ENCODE results near the gene RGS7BP.

The RGS7BP gene

GRCh38 chr5:64566310-64566916, 60.6 kb downstream of the RGS7BP start:
- no peak for DNase-seq

- DNase-seq = no peak
Measured at GRCh38 chr5:64569858-64570257, 64.0 kb downstream of the RGS7BP start.

GRCh38 chr5:64570395-64570996, 64.7 kb downstream of the RGS7BP start:
- DNase-seq = no peak

GRCh38 chr5:64575561-64575960, 69.7 kb downstream of the RGS7BP start:
- DNase-seq = no peak

- DNase-seq = no peak
Measured at GRCh38 chr5:64576250-64576649, 70.4 kb downstream of the RGS7BP start.

DNA sequence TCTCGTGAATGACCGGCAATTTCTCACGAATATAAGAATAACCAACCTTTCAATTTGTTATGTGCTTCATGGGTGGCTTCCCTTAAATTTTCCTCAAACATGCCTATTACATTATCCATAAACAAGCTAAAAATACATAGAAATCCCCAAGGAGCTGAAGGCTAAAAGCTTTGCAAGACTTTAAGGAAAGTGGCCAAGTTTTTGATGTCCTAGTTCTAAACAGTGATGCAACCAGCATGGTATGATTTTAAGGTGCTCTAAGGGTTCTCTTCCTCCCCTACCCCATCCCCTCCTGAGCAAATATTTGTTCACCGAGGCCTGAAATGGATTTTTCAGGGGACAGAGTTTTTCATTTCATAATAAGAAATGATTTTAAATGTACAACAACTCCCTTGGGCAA, 79.8 kb downstream of the RGS7BP start:
- no peak for DNase-seq

- no peak for DNase-seq
Measured at GRCh38 chr5:64587370-64587769, 81.6 kb downstream of the RGS7BP start.

DNA sequence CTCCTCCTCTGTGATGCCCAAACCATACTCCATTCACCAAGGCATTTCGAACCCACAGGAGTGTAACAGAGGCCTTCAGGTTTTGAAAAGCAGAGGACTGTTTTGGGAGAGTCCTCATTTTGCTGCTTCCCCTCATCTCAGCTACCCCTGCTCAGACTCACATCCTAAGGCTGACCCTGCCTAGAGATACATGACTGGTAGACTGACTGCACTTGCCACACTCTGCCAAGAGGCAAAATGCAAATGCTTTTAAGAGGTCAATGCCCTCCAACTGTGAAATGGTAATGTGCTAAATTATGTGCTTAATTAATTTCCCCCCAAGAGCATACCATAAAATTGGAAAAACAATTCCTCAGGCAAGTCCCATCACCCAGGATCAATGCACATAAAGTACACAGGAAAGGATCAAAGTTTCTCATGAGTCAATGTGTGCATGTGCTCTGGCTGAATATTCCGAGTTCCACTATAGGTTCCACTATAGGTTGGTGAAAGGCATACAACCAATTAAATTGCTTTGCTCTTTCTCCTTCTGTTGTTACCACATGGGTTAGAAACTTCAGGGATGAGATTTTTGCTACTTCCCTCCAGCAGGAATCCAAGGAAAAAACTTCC, 87.0 kb downstream of the RGS7BP start:
- no peak for DNase-seq

DNA sequence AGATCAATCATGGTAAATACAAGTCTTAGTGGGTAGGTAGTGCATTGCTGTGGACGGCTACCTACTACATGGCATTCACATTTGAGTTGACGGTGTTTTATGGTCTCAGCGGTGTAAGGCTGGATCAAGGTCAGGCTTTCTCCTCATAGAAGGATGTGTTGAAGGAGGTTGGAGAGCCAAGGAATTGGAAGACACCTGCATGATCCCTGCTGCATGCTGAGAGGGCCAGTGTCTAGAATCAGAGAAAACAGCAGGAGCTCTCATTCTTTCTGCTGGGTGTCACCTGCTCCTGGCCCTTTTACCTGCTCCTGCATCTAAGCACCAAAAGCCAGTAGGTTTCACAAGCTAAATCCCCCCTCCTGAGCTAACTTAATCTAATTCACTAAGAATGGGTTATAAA, 88.2 kb downstream of the RGS7BP start:
- DNase-seq = no peak

DNA sequence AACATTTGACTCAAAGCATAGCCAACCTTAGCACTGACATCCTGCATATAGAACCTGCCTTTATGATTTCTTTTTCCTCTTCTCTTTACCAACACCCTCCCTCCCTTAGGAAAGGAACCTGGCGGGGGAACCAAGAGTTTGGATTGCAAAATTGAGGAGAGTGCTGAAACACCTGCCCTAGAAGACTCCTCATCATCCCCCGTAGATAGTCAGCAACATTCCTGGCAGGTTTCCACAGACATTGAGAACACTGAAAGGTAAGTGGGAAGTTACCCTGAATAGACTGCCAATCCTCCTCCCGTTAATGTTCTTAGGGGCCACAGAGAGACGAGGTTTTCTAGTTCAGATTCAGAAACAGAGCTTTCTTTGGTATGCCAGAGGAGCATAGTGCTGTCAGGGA, 88.8 kb downstream of the RGS7BP start:
- no peak for DNase-seq

DNA sequence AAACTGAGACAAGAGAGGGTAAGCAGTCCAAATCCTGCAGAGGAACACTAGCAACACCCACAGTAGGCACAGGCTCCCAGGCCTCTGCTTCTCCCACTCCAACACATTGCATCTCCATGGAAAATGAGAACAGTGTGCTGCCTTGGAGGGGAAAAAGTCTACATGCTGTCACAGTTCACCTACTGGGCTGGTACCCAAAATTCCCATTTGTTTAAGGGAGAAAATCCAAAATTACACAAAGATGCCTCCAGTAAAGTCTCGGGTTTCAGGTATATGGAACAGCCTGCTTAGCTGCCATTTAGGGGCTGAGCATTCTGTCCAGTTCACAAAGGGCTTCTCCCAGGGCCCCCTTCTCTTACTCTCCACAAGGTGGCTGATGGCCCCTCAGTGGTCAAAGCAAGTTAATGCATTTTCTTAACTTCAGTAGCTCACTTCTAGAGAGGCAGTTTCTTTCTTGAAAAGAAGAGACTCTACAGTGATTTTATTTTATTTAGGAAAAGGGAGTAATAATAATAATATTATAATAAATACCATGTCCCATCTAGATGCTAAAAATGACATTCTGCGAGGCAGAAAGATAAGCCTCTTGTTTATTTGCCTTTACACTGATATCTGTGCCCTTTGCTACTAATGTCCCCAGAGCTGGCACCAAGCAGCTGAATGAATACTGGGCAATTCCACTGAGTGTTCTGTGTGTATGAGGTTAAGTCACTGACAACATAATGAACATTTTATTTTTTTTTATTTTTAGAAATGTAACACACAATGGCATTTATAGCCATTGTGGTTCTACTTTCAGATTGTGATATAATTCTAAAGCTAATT, 89.4 kb downstream of the RGS7BP start:
- no peak for DNase-seq

- no peak for DNase-seq
Measured at GRCh38 chr5:64599226-64599625, 93.4 kb downstream of the RGS7BP start.

DNA sequence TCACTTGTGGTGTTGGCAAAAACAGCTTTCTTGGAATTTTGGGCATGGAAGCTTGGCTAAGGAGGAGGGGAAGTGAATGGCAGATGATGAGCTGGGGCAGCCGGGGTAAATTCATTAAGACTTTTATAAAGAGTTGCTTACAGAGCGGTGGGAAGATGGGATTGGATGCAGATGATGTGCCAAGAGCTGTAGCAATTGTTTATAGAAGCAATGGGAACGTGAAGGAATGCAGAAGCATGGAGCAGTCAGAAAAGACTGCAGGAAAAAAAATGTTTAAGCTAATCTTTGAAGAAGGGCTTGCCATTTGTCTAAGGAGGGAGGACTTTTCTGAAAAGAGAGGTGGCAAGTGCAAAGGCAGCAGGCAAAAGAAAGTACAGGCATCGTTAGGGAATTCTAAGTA, 97.9 kb downstream of the RGS7BP start:
- no peak for DNase-seq

- no peak for DNase-seq
Measured at GRCh38 chr5:64606926-64607325, 101.1 kb downstream of the RGS7BP start.

- DNase-seq = no peak
Measured at GRCh38 chr5:64612344-64612961, 106.6 kb downstream of the RGS7BP start.

GRCh38 chr5:64615895-64616294, 110.1 kb downstream of the RGS7BP start:
- DNase-seq = no peak

DNA sequence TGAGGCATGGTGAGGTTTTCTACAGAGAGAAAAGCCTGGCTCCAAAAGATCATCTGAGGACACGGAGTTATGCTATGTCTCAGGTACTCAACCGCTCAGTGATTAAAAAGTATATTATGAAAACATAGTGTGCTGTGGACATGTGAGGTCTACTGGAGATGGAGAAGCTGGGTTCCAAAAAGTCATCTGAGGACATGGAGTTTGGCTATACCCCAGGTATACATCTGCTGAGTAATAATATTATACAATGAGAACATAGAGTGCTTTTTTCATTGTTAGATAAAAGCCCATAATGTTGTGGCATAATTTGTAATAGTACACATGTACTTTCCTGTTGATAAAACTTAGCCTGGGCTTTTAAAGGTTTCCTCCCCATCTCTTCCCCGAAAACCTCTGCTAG, 113.8 kb downstream of the RGS7BP start:
- no peak for DNase-seq

GRCh38 chr5:64622991-64623390, 117.2 kb downstream of the RGS7BP start:
- no peak for DNase-seq

- no peak for DNase-seq
Measured at GRCh38 chr5:64625678-64626077, 119.9 kb downstream of the RGS7BP start.

GRCh38 chr5:64628901-64629300, 123.1 kb downstream of the RGS7BP start:
- no peak for DNase-seq

- DNase-seq = no peak
Measured at GRCh38 chr5:64629841-64630240, 124.0 kb downstream of the RGS7BP start.

DNA sequence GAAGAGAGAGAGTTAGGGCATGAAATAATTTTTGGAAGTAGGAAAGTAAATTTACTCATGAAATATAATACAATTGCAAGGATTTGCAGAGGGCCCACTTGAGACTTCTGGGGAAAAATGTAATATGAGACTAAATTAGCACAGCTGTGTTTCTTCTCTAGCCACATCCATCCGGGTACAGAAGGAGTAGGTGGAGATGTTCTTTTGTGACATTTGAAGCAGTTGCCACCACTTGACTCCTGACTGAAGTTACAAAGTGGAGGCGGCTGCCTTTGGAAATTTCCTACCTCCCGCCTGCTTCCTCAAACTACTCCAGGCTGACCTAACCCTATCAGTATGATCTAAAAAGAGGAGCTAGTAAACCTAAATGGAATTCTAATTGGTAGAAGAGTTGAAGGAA, 126.4 kb downstream of the RGS7BP start:
- no peak for DNase-seq

DNA sequence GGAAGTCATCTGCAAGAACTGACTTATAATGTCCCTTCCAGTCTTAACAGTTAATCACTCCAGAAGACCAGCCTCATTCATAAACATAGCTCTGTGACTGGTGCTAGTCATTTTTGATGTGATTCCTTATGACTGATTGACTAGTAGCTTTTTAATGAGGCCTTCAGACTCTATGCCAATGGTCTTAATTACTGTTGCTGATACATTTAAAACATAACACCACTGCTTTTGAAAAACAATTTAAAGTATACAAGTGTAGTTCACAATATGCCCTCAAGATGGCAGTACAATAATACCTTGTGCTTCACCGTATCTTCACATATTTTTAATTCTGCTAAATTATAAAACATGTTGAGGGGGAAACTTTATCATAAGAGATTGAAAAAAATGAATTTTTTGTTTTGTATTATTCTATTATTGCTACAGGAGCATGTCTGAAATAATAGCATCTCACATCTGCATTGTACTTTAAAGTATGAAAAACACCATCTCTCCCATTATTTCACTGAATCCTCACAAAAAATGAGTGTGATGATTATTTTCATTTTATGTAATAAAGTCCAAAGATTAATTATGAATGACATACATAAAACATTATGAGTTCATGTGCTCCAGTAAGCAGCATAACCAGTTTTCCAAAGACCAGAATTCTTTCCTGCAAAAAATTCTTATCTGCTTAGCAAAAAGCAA, 129.3 kb downstream of the RGS7BP start:
- peak; percentile 52 for DNase-seq

Data from CD4-positive, alpha-beta T cell treated with Interleukin-17A for 1 hour (primary cell).